ENCODE results near the gene VPS39. TPM values are rescaled to one million over a fixed set of nuclear protein-coding genes. Genes with fewer than 3 reads are reported as not detected.

VPS39 gene
- total and polyA plus RNA-seq, 2 of the 13 experiments (the other 11 are each of a cell fraction or from before 2014, with no cell fraction given): 22.9 to 32.0 TPM

DNA sequence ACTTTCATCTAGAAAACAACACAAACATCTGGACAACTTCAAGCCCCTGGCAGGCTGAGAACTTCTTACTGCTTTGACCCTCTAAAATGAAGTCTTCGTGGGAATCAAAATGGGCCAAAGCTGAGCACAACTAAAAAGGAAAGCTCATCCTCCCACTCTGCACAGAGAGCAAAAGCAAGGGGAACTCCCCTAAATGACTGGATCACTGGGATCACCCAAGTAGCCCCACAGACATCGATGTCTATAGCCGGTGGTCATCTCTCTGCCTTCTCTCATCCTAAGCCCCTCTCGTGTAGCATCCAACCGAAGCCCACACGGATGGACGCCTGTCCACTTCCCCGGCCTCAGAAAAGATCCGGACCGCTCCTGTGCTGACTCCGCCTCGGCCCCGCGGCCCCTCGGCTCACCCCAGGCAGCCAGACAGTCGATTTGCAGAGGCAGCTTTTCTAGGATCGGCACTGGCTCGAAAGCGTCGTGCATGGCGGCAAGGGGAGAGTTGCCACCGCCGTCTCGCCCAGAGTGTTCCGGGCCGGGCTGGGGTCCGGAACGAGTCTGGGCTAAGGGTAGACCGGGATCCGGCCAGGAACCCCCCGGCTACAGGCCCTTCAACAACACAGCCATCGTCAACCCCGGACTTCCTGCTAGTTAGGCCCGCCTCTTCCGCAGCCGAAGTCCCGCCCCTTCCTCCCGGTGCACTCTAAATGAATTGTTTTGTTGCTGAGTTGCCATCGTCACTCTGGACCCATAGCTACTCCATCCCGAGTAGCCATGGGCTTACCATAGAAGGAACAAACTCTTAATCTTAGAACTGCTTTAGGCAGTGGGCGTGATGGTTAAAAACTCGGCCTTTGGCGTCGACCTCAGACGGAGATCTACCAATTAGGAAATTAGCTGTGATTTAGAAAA, at the start of gene VPS39 (continued):
- TF ChIP-seq ZNF674 (CRISPR knock-in tag; IDR thresholded peaks at IDR 0.05; ENCODE audit: low read depth): 0 out of 2 replicates have a peak, but pooled peaks have one; percentile 65
- no peak for TF ChIP-seq SNRNP70 (IDR thresholded peaks at IDR 0.05; ENCODE audit: low read depth, low read length)
- TF ChIP-seq, protein P1, sequence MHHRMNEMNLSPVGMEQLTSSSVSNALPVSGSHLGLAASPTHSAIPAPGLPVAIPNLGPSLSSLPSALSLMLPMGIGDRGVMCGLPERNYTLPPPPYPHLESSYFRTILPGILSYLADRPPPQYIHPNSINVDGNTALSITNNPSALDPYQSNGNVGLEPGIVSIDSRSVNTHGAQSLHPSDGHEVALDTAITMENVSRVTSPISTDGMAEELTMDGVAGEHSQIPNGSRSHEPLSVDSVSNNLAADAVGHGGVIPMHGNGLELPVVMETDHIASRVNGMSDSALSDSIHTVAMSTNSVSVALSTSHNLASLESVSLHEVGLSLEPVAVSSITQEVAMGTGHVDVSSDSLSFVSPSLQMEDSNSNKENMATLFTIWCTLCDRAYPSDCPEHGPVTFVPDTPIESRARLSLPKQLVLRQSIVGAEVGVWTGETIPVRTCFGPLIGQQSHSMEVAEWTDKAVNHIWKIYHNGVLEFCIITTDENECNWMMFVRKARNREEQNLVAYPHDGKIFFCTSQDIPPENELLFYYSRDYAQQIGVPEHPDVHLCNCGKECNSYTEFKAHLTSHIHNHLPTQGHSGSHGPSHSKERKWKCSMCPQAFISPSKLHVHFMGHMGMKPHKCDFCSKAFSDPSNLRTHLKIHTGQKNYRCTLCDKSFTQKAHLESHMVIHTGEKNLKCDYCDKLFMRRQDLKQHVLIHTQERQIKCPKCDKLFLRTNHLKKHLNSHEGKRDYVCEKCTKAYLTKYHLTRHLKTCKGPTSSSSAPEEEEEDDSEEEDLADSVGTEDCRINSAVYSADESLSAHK (CRISPR knock-in tag; IDR thresholded peaks at IDR 0.05; ENCODE audit: borderline replicate concordance): no peak
- TF ChIP-seq TARDBP (CRISPR knock-in tag; IDR thresholded peaks at IDR 0.05): peak; percentile 78
- TF ChIP-seq ZNF709 (CRISPR knock-in tag; IDR thresholded peaks at IDR 0.05): peak; percentile 49
- peak; percentile 88 for TF ChIP-seq GATAD1 (CRISPR knock-in tag; IDR thresholded peaks at IDR 0.05)
- peak; percentile 41; the same call in 1 of the 2 replicates for TF ChIP-seq NR2C2 (CRISPR knock-in tag; IDR thresholded peaks at IDR 0.05; ENCODE audit: borderline replicate concordance)
- no peak for TF ChIP-seq RELA (CRISPR knock-in tag; IDR thresholded peaks at IDR 0.05)
- peak; percentile 80 for TF ChIP-seq RBM22 (optimal IDR thresholded peaks at IDR 0.05; ENCODE audit: low read length)
- no peak; the same call in 1 of the 2 replicates for TF ChIP-seq ZNF367 (CRISPR knock-in tag; IDR thresholded peaks at IDR 0.05; ENCODE audit: borderline replicate concordance)
- no peak for TF ChIP-seq BRCA1 (CRISPR knock-in tag; IDR thresholded peaks at IDR 0.05)
- TF ChIP-seq ZNF841 (CRISPR knock-in tag; IDR thresholded peaks at IDR 0.05; ENCODE audit: borderline replicate concordance): no peak
- TF ChIP-seq, protein P2, sequence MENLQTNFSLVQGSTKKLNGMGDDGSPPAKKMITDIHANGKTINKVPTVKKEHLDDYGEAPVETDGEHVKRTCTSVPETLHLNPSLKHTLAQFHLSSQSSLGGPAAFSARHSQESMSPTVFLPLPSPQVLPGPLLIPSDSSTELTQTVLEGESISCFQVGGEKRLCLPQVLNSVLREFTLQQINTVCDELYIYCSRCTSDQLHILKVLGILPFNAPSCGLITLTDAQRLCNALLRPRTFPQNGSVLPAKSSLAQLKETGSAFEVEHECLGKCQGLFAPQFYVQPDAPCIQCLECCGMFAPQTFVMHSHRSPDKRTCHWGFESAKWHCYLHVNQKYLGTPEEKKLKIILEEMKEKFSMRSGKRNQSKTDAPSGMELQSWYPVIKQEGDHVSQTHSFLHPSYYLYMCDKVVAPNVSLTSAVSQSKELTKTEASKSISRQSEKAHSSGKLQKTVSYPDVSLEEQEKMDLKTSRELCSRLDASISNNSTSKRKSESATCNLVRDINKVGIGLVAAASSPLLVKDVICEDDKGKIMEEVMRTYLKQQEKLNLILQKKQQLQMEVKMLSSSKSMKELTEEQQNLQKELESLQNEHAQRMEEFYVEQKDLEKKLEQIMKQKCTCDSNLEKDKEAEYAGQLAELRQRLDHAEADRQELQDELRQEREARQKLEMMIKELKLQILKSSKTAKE (CRISPR knock-in tag; IDR thresholded peaks at IDR 0.05; ENCODE audit: borderline replicate concordance): no peak
- TF ChIP-seq SP1 (IDR thresholded peaks at IDR 0.05): no peak
- TF ChIP-seq SP1 (CRISPR knock-in tag; IDR thresholded peaks at IDR 0.05): peak; percentile 87
- peak; percentile 57; the same call in 1 of the 2 replicates for TF ChIP-seq HES4 (CRISPR knock-in tag; IDR thresholded peaks at IDR 0.05; ENCODE audit: borderline replicate concordance)
- no peak for TF ChIP-seq ZNF737 (CRISPR knock-in tag; IDR thresholded peaks at IDR 0.05; ENCODE audit: borderline replicate concordance)
- 0 out of 2 replicates have a peak, but pooled peaks have one; percentile 55 for TF ChIP-seq ZNF225 (CRISPR knock-in tag; IDR thresholded peaks at IDR 0.05)
- 0 out of 2 replicates have a peak, but pooled peaks have one; percentile 39 for TF ChIP-seq ARNTL (CRISPR knock-in tag; IDR thresholded peaks at IDR 0.05)
- TF ChIP-seq, protein P3, sequence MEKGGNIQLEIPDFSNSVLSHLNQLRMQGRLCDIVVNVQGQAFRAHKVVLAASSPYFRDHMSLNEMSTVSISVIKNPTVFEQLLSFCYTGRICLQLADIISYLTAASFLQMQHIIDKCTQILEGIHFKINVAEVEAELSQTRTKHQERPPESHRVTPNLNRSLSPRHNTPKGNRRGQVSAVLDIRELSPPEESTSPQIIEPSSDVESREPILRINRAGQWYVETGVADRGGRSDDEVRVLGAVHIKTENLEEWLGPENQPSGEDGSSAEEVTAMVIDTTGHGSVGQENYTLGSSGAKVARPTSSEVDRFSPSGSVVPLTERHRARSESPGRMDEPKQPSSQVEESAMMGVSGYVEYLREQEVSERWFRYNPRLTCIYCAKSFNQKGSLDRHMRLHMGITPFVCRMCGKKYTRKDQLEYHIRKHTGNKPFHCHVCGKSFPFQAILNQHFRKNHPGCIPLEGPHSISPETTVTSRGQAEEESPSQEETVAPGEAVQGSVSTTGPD (CRISPR knock-in tag; IDR thresholded peaks at IDR 0.05): peak; percentile 40; the same call in 1 of the 2 replicates
- TF ChIP-seq KMT2A (CRISPR knock-in tag; IDR thresholded peaks at IDR 0.05): peak; percentile 66; the same call in 1 of the 2 replicates
- TF ChIP-seq, protein P4, sequence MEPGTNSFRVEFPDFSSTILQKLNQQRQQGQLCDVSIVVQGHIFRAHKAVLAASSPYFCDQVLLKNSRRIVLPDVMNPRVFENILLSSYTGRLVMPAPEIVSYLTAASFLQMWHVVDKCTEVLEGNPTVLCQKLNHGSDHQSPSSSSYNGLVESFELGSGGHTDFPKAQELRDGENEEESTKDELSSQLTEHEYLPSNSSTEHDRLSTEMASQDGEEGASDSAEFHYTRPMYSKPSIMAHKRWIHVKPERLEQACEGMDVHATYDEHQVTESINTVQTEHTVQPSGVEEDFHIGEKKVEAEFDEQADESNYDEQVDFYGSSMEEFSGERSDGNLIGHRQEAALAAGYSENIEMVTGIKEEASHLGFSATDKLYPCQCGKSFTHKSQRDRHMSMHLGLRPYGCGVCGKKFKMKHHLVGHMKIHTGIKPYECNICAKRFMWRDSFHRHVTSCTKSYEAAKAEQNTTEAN (CRISPR knock-in tag; conservative IDR thresholded peaks at IDR 0.05): no peak
- peak; percentile 83 for TF ChIP-seq ZC3H13 (CRISPR knock-in tag; IDR thresholded peaks at IDR 0.05)

All from HepG2 (cell line).